Endothelial cell of umbilical vein (primary cell): ENCODE results near the gene KRT82. TPM values are rescaled to one million over a fixed set of nuclear protein-coding genes. Genes with fewer than 3 reads are reported as not detected.

Source experiments
- BruUV-seq: library from RNA; stranded (reverse); fragments of 400-500 nt; replicated peaks from 2 replicates; lab custom pipeline; 2021; lab: Mats Ljungman, UMichigan
- CTCF ChIA-PET: fragments of 300-600, 350-600 bp; sonication (Branson Sonifier 250); formaldehyde crosslinking; loops from one replicate; lab custom pipeline; 2021; ENCODE audit warnings: antibody characterized with exemption, inconsistent platforms; lab: Charles Lee
- POLR2A ChIA-PET: fragments of 300-600, 350-600 bp; sonication (Branson Sonifier 250); formaldehyde crosslinking; loops from one replicate; lab custom pipeline; 2021; ENCODE audit warnings: antibody characterized with exemption, inconsistent platforms; lab: Charles Lee
- DNase-seq: peaks from one replicate; pipeline ENCODE4 v3.0.0-alpha.2; 2011; ENCODE audit warnings: low read depth, low spot score
- FAIRE-seq: peaks from 2 replicates; lab custom pipeline; 2011; peaks lifted over from hg19 to GRCh38; lab: Jason Lieb, UNC
- H2AFZ ChIP-seq: 2 replicates; pipeline ENCODE4 v1.6.0; 2012; ENCODE audit warnings: low read depth, low read length, control low read depth, inconsistent platforms
- H3K27ac ChIP-seq: 2 replicates; pipeline ENCODE4 v1.5.1; 2011; ENCODE audit warnings: low read depth, mild to moderate bottlenecking, control low read depth, low read length, moderate library complexity; ENCODE audit not compliant: insufficient read depth
- H3K27me3 ChIP-seq, 2 experiments: 2 replicates each; pipeline versions ENCODE4 v1.6.0 to v1.6.1; 2011; ENCODE audit warnings: low read length in 2 of 2, mixed read lengths in 1 of 2; ENCODE audit not compliant: control insufficient read depth in 2 of 2, insufficient read depth in 2 of 2
- H3K36me3 ChIP-seq, 2 experiments: 2 replicates in 1 of 2; 3 replicates in 1 of 2; pipeline ENCODE4 v1.5.1; 2011; ENCODE audit warnings: low read length in 2 of 2, mild to moderate bottlenecking in 1 of 2, moderate library complexity in 1 of 2; ENCODE audit not compliant: control insufficient read depth in 2 of 2, insufficient read depth in 2 of 2; ENCODE audit errors: extremely low read depth in 1 of 2
- H3K4me1 ChIP-seq: 3 replicates; pipeline ENCODE4 v1.5.1; 2011; ENCODE audit warnings: mild to moderate bottlenecking, low read length; ENCODE audit not compliant: control insufficient read depth, insufficient read depth; ENCODE audit errors: extremely low read depth
- H3K4me2 ChIP-seq: 2 replicates; pipeline ENCODE4 v1.6.1; 2011; ENCODE audit warnings: low read length, control low read depth, mixed read lengths; ENCODE audit not compliant: insufficient read depth
- H3K4me3 ChIP-seq, 3 experiments: fragments of 200-600 bp in 1 of 3; sonication (generic), shearing (Covaris generic) in 1 of 3; replicated peaks in 1 of 3; 2 replicates each; pipeline ENCODE4 v1.5.1; 2011 to 2016; ENCODE audit warnings: control low read depth in 3 of 3, low read length in 3 of 3, mild to moderate bottlenecking in 2 of 3, inconsistent platforms in 1 of 3, low read depth in 1 of 3, moderate library complexity in 1 of 3; ENCODE audit not compliant: insufficient read depth in 1 of 3
- H3K79me2 ChIP-seq: 2 replicates; pipeline ENCODE4 v1.6.0; 2012; ENCODE audit warnings: low read length, inconsistent platforms; ENCODE audit not compliant: control insufficient read depth, insufficient read depth
- H3K9ac ChIP-seq: replicated peaks from 2 replicates; pipeline ENCODE3; 2011; ENCODE audit warnings: low read length, control low read depth; ENCODE audit not compliant: insufficient read depth; ENCODE audit errors: extremely low read depth
- H3K9me1 ChIP-seq: replicated peaks from 3 replicates; pipeline ENCODE4 v1.6.0; 2011; ENCODE audit warnings: mild to moderate bottlenecking, low read length; ENCODE audit not compliant: control insufficient read depth, insufficient read depth; ENCODE audit errors: extremely low read depth
- H3K9me3 ChIP-seq: replicated peaks from 2 replicates; pipeline ENCODE4 v1.5.1; 2012; ENCODE audit warnings: low read length, inconsistent platforms; ENCODE audit not compliant: control insufficient read depth, insufficient read depth
- H4K20me1 ChIP-seq: replicated peaks from 2 replicates; pipeline ENCODE3; 2011; ENCODE audit warnings: mild to moderate bottlenecking, low read length; ENCODE audit not compliant: control insufficient read depth, insufficient read depth; ENCODE audit errors: extremely low read depth
- EZH2 ChIP-seq: IDR thresholded peaks from 2 replicates; pipeline ENCODE4 v1.6.1; 2012; ENCODE audit warnings: borderline replicate concordance, low read depth, mild to moderate bottlenecking, moderate library complexity, low read length, inconsistent platforms; ENCODE audit not compliant: severe bottlenecking
- FOS ChIP-seq: IDR thresholded peaks from 2 replicates; pipeline ENCODE4 v1.6.1; 2011; ENCODE audit warnings: mild to moderate bottlenecking, low read length, moderate library complexity, borderline replicate concordance; ENCODE audit not compliant: insufficient read depth
- GATA2 ChIP-seq: IDR thresholded peaks from 2 replicates; pipeline ENCODE4 v1.7.0; 2011; ENCODE audit warnings: low read depth, mild to moderate bottlenecking, moderate library complexity, mixed read lengths, low read length; ENCODE audit not compliant: insufficient read length, insufficient read depth
- JUN ChIP-seq: IDR thresholded peaks from 2 replicates; pipeline ENCODE4 v1.6.1; 2011; ENCODE audit warnings: borderline replicate concordance, low read depth; ENCODE audit not compliant: insufficient read length, insufficient read depth
- MYC ChIP-seq: IDR thresholded peaks from one replicate; pipeline ENCODE4 v1.6.1; 2011; ENCODE audit warnings: mild to moderate bottlenecking, low read depth, low read length
- POLR2A ChIP-seq: IDR thresholded peaks from 2 replicates; pipeline ENCODE4 v1.6.1; 2012; ENCODE audit warnings: low read depth, mild to moderate bottlenecking, control low read depth, low read length
- POLR2AphosphoS5 ChIP-seq: IDR thresholded peaks from 2 replicates; pipeline ENCODE4 v1.6.1; 2012; ENCODE audit warnings: low read depth, mild to moderate bottlenecking, control low read depth, low read length, moderate library complexity; ENCODE audit not compliant: insufficient read depth
- dilution Hi-C: fragments of 300-500 bp; cut with MboI; formaldehyde crosslinking; loops from one replicate; pipeline ENCODE4 v1.15.0; 2019; ENCODE audit warnings: low sequenced_read_pairs; ENCODE audit not compliant: extremely low pct_ligation_motif_present
- intact Hi-C: fragments of 100-400 bp; cut with micrococcal nuclease; formaldehyde crosslinking; loops from one replicate; pipeline ENCODE4 v1.10.0; 2022
- polyA plus RNA-seq, 4 experiments: library from polyadenylated mRNA; depleted of rRNA in 3 of 4; stranded (reverse) in 3 of 4; unstranded in 1 of 4; fragments of >200 nt; gene quantifications; 2 replicates each; pipeline versions ENCODE4 v1.2.1 to v1.2.3, GENCODE V29; 2011 to 2012; ENCODE audit warnings: missing spikeins in 1 of 4
- total RNA-seq: library from RNA; stranded (reverse); gene quantifications from 2 replicates; pipeline ENCODE4 v1.2.3, GENCODE V29; 2021
- TF ChIP-seq, protein P1 (sequence below): IDR thresholded peaks from 2 replicates; pipeline ENCODE4 v1.6.1; 2011; ENCODE audit not compliant: insufficient read depth, insufficient read length
- TF ChIP-seq, protein P2 (sequence below), 2 donors: IDR thresholded peaks; 1 replicate in 1 of 2; 2 replicates in 1 of 2; pipeline ENCODE4 v1.5.1; 2011; ENCODE audit warnings: low read length in 2 of 2, mild to moderate bottlenecking in 2 of 2, moderate library complexity in 2 of 2, control low read depth in 1 of 2, inconsistent platforms in 1 of 2, low read depth in 1 of 2; ENCODE audit not compliant: insufficient read depth in 1 of 2; ENCODE audit errors: extremely low read depth in 1 of 2

KRT82 gene
- total and polyA plus RNA-seq, 2 donors (not counting 3 experiments of a cell fraction or from before 2014, with no cell fraction given) = not detected

DNA sequence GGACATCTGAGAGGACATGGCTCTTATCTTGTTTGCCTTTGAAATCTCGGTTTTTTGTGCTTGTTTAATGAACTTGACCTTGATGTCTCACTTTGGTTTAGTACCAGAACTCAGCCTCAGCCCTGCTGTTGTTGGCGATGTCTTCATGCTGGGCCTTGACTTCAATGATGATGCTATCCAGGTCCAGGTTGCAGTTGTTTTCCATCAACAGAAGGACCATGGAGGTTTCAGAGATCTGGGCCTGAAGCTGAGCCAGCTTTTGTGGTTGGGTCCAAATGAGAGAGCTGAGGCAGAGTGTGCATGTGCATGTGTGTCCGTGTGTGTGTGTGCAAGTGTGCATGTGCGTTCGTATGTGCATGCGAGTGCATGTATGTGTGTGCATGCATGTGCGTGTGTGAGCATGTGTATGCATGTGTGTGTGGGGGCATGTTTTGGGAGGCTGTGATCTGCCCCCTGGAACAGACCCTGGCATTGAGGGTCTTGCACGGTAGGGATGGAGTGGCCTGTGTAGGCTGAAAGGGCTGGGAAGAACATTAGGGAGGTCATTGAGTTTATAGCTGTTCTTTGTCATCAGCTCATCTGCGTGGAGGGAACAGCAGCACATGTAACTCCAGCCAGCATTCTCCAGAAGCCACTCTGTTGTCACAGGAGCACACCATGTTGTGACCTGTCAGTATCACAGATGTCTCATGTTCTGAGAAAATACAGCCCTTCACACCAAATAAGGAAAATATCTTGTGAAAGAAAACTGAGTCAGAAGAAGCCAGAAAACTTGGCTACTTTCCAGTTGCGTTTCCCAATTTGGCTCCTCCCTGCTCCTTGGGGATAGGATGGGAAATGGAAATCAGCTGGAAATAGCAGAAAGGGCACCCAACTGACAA lies 10.0 kb upstream of the KRT82 start:
- Histone ChIP-seq H4K20me1 (no peaks in the 10 kb centered on the region), H3K9me3 (no peaks in the 10 kb centered on the region), H3K27ac (no peak overlapping the region), H3K4me3 (no peak overlapping the region), H3K27me3 (peaks cover 0 to 5% of the 10 kb centered on the region in 2 experiments), H3K4me2 (no peak overlapping the region), H3K4me1 (no peaks in the 10 kb centered on the region), H2AFZ (no peak overlapping the region), H3K9me1 (no peaks in the 10 kb centered on the region), H3K79me2 (no peaks in the 10 kb centered on the region), H3K9ac (no peak overlapping the region), H3K36me3 (no peaks in the 10 kb centered on the region)
- TF ChIP-seq EZH2 (no peak), POLR2AphosphoS5 (no peak), POLR2A (no peak), GATA2 (no peak), FOS (no peak), JUN (no peak), MYC (no peak)
- TF ChIP-seq, protein P1, sequence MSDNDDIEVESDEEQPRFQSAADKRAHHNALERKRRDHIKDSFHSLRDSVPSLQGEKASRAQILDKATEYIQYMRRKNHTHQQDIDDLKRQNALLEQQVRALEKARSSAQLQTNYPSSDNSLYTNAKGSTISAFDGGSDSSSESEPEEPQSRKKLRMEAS = no peak
- TF ChIP-seq, protein P2, sequence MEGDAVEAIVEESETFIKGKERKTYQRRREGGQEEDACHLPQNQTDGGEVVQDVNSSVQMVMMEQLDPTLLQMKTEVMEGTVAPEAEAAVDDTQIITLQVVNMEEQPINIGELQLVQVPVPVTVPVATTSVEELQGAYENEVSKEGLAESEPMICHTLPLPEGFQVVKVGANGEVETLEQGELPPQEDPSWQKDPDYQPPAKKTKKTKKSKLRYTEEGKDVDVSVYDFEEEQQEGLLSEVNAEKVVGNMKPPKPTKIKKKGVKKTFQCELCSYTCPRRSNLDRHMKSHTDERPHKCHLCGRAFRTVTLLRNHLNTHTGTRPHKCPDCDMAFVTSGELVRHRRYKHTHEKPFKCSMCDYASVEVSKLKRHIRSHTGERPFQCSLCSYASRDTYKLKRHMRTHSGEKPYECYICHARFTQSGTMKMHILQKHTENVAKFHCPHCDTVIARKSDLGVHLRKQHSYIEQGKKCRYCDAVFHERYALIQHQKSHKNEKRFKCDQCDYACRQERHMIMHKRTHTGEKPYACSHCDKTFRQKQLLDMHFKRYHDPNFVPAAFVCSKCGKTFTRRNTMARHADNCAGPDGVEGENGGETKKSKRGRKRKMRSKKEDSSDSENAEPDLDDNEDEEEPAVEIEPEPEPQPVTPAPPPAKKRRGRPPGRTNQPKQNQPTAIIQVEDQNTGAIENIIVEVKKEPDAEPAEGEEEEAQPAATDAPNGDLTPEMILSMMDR (IDR thresholded peaks at IDR 0.05; ENCODE audit: extremely low read depth in 1 of 2, insufficient read depth in 1 of 2, low read depth in 1 of 2, low read length in 2 of 2) = no peak
- intact Hi-C loops = no loop called here
- CTCF ChIA-PET = no interaction called here
- POLR2A ChIA-PET = no interaction called here
- FAIRE-seq (no peak), DNase-seq (no peak)
- dilution Hi-C loops = no loop called here
- no TSS peak for BruUV-seq
